NCI-H2081 treated with DMSO at 0.1 percent for 48 hours (cell line): Measurements from ENCODE around the gene PATZ1.
"Not testable (repeated sequence)": the region's sequence is repeated elsewhere in the genome, so short reads cannot be mapped to it uniquely, and the experiment has no call there.

Experiments used
- DNase-seq: peaks from one replicate; lab custom pipeline; 2025; lab: John Stamatoyannopoulos, UW

Gene PATZ1

DNA sequence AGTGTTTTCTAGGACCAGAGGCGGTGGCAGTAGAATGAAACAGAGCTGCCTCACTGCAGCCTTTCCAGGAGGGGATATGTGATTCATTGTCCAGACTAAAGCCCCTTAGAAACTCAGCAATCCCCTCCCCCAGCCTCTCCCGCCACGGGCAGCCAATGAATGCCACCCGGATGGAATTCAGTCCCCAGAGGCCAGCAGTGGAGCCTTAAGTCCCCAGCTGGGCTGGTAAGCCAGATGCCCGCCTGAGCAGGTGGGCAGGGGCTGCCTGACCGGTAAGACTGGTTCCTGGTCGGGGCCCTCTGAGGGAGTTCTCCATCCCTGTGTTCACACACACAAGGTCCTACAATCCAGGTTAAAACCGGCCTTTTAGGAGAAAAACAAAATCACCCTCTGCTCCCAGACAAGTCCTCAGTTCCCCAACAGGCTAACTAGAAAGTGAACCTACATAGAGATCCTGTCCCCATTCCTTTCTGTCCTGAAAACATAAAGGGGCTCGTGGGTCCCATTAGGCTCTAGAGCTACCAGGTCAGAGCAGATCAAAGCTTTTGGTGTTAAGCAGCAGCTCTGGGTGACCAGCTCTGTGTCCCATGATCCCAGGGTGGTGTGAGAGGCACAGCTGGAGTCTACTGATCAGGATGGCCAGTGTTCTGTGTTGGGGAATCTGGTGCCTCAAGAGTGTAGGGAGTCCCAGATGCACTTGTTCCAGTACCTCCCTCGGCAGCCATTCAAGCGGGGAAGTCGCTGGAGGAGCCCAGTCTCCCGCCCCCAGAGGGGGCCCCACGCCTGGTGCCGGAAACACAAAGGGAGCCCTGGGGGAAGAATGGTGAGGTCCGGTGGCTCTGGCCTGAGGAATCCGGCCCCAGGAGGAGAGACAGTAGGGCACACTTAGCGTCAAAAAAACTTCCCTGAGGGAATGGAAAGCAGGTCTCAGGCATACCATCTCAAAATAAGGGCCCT is 2.6 kb downstream of the PATZ1 start:
- DNase-seq, result no peak

DNA sequence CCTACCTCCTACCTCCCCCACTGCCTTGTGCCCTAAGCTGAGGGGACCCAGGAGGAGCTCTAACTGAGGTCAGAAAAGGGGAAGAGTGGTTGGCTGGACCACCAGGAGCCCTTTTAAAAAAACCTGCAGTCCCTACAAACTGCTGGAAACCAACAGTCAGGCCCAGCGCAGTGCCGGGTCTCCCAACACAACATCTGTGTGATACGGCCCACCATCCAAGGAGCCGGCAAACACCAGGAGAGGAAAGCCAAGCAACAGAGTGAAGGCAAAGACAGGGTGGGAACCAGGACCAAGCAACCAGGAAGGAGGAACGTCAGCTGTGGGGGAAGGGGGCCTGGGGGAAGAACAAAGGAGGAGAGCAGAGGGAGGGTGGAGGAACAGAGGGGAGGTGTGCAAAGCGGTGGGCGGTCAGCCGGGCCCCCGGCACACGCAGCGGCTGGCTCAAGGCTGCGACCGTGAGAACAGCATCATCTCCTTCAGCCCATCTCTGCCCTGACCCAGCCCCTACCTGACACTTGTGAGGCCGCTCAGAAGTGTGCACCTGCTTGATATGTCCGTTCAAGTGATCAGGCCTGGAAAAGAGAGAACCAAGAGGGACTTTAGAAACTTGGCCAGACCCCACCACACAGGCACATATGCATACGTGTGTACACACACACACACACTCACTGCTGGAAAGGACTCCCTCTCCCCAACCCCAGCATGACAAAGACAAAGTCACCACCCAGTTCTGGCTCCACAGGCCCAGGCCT is 3.6 kb downstream of the PATZ1 start:
- no peak for DNase-seq

DNA sequence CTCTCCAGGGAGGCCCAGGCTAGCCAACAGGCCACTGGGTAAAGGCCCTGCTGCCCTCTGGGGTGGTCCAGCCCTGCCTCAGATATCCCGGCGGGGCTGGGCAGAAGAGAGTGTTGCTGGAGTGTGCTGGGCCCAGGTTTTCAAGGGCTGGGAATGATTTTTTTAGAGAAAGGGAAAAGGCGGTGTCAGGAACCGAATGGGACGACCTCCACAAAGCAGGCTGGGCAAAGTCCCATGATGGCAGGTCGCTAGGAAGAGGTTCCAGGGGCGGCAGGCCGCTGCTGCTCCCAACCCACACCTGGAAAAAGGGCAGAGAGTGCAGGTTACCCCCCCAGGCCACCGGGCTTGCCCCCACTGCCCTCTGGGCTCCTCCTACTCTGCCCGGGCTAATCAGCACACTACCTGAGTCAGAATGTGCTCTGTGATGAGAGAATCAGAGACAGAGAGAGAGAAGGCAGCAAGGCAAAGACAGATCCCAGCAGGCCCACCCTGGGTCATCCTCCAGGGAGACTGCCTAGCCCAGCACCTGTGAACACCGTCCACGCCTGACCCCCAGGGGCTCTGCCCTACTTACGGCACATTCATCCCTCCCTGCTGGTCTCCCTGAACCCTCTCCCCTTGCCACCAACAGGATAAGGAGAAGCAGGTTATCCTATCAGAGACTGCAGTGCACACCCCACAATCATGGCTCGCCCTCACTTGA is 4.6 kb downstream of the PATZ1 start:
- DNase-seq, result no peak

DNA sequence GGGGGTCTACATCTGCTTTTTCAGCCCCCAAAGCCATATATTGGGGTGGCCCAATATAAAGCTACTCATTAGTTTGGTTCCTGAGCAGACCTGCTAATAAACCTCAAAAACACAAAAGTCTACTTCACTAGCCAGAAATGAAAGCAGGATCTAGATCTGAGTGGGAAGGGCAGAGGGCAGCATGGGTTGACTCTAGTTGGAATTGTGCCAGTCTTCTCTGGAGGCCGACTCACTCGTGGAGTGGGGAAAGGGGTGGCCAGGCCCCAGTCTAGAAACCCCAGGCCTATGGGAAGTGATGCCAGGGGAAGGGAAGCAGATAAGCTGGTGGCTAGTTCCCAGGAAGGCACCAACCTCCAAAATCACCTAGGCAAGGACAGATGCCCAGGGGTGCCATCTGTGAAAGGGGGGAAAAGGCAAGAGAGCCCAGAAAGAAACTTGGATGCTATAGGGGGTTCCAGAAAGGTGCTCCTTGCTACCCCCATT is 5.3 kb downstream of the PATZ1 start:
- DNase-seq, result no peak

DNA sequence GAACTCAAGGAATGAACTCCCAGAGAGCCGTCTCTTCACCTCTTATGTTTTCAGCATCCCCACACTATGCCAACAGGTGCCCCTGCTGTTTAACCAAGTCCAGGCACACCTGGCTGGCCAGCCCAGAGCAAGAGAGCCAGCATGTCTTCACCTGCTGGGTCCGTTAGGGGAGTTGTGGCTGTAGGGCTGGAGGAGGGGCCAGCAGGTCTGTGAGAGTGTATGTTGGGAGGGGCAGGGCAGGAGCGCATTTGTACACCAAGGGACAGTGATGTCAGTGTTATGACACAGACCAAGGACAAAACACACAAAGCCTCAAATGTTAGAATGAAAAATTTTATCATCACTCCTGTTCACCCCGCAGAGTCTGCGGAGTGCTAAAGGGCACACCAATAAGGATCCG is 5.8 kb downstream of the PATZ1 start:
- no peak for DNase-seq

DNA sequence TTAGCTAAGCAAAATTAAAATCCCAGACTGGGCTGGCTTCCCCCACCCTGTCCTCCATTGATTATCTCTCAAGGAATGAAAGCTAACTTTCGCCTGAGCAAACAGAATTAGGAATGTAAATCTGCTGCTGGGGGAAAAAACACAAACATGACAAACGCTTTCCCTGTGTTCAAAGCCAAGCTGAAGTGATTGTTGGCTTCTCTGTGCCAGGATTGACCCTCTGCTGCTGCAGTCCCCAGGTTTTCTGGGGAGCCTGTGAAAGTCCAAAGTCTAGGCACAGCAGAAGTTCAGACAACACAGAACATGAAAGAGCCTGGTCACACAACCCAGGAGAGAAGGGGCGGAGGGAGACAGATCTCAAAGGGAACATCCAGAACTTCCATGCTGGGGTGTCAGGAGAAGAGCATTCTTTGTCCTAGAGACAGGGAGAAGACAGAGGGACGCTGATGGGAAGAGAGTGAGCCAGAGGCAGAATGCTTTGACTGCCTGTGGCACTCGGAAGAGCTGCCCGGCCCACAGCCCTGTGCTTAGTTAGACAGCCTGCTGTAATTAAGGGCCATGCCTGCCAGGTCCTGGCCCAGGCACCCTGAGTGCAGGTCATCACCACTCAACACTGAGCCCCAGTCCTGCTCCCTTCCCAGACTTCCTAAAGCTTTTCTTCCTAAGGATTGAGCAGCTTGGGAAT is 6.9 kb downstream of the PATZ1 start:
- no peak for DNase-seq

DNA sequence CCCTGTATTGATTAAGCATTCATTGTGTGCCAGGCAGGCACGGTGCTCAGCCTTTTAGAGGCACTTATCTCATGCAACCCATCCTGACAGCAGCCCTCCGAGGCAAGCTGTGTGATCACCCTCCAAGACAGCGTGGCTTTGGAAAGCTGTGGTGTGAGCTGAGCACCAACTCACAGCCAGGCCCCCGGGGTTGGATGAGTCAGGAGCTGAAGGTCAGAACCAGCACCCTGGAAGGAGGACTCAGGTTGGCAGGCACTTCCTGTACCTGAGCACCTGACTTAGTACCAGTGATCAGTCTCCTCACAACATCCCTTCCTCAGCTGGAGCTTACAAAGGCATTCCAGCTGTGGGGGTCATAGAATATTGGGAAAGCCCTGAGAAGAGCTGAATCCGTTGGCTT is 9.0 kb downstream of the PATZ1 start:
- DNase-seq, result no peak

DNA sequence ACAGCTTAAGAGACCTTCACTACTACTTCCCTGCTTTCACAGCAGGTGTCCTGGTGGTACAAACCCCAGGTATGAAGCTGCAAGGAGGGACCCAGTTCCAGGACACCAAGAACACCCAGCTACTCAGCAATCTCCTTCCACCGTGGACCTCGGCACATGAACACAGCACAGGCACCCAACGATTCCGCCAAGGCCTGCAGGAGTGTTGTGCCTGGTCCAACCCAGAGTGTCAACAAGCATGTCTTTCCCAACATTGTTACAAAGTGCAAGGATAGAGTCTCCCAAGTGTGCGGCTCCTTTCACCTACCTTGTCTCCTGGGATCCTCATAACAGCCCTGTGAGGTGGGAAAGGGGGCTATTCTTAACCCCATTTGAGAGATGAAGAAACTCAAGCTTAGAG is 11.8 kb downstream of the PATZ1 start:
- DNase-seq, result no peak

DNA sequence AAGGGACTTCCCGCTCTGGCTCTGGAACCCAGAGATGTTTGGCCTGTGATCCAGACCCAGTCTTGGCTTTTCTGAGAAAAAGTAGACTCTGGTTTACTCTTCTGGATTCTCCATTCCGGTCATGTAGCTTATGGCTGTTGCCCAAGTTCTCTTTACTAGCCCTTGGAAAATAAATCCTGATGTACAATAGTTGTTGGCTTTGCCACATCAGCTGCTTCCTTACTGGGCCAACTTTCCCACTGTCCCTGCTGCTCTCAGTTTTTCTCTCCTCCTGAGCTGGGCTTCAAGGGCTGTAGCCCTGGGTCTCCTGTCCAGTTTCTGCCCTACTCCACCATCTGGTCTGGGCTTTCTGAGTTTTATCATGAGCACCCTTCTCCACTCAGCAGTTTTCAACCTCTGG is 12.5 kb downstream of the PATZ1 start:
- no peak for DNase-seq

DNA sequence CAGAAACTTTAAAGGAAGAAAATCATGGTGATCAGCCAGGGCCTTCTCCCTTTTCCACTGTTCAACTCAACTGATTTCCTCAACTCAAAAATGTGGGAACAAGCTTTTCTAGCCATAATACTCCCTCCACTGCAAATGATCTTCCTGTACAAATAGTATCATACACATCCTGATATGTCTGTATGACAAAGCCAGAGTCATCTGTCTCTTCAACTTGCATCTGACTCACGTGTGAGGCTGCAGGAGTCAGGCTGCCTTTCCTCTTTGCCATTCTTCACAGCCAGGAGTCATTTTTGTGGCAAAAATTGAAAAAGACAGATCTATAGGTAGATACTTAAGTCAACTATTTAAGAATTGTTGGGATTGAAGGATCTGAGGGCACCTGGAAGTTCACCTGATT is 13.3 kb downstream of the PATZ1 start:
- no peak for DNase-seq

DNA sequence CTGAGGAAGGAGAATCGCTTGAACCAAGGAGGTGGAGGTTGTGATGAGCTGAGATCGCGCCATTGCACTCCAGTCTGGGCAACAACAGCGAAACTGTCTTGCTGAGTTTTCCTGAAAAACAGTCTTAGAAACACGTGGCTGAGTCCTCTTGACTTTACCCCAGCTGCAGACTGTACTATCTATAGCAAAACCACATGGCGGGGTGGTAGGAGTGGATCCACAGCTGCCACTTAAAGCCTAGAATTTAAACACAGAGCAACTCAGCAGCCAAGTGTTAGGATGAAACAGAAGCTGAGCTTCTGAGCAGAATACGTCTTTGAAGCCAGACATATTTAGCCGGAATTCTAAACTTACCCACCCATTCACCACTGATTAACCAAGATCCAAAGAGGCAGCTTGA is 14.1 kb downstream of the PATZ1 start:
- DNase-seq, result no peak

DNA sequence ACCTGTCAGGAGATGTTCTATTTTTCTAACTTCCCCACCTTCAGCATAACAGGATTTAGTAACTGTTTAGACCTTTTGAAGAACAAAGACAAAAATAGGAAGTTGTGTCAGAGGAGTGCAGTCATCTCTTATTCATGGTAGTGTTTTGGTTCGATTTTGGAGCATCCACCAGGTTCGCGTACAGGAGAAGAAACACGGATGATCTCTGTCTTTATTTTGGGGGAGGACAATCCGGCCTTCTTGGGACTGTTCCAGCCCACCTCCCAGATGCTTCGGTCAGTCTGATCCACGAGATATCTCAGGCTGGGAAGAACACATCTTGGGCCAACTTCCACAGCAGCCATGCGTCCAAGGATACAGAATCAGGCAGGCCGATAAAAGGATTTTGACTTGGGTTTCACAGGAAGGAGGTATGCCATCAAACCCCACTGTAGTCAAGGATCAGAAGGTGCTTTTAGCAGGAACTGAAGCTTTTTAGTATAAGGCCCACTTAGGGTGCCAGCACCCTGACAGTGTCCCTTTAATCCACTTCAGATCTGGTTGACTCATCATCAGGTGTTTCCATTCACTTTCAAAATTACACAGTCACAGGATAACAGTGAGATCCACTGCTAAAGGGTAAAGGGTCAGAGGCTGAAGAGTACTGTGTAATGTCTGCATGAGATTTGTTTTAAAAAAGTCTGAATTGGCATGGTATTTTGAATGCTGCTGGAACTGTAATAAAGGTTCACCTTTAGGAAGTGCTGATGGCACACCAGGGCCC is 16.5 kb downstream of the PATZ1 start:
- no peak for DNase-seq

DNA sequence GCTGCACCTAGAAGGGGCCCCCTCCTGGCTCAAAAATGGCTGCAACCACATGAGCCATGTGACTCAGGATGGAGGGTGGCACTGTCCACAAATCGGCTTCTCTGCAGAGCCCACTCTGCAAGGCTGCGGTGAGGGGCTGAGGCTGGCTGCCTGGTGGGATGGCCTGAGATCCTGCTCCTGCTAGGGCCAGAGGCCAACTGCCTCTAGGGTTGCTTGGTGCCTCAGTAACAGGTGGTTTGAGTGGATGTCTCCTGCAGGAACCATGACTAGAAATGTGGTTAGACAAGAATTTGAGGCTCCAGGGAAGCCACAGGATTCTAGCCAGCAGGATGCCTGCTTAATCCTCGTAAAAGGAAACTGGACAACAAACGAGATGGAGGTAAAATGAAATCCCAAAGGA is 17.1 kb downstream of the PATZ1 start:
- no peak for DNase-seq

DNA sequence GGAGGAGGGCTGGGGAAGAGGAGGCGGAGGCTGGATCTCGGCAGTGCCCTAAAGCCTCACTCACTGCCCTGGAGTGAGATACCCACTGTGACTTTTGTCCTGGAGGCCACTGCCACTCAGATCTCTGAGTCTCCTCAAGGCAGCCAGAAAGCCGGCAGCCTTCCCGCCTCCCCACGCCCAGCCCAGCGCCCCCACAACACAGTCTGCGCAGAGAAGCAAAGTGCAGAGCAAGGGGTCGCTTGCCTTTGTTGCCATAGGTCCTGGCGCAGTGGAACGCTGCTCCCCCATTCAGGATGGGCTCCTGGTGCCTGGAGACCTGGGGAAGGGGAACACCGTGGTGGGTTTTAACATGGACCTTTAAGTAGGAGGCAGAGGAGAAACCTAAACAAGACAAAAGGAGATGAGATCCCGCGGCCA is 17.6 kb downstream of the PATZ1 start:
- no peak for DNase-seq

DNA sequence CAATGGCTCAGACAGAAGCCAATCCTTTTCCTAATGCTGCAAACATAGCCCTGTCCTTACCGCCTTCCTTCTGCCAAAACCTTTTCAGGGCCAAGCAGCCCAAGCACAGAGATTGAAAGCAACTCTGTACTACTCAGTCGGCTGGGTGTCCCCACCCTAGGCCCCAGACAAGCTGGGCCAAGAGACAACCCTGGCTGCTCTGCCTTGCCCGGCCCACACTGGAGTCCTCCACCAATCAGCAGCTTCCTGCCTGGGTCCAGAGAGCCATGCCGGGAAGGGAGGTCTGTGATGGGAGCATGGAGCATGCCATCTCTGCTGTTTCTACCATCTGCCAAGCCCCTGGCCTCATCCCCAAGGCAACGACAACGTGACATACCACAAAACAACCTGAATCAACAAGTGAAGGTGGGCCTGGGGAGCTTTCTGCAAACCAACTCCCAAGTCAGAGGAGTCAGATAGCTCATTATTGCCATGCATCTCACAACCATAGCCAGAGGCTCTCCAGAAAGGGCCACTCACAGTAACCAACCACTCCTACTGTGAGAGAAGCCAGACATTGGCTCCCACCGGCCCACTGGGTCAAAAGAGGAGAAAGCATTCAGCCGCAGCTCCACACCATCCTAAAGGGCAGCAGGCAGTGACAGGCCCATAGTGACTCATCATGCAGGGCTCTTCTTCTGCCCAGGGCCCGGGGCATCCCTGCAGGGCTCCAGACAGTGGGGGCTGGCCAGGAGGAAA is 18.2 kb downstream of the PATZ1 start:
- DNase-seq, result no peak

DNA sequence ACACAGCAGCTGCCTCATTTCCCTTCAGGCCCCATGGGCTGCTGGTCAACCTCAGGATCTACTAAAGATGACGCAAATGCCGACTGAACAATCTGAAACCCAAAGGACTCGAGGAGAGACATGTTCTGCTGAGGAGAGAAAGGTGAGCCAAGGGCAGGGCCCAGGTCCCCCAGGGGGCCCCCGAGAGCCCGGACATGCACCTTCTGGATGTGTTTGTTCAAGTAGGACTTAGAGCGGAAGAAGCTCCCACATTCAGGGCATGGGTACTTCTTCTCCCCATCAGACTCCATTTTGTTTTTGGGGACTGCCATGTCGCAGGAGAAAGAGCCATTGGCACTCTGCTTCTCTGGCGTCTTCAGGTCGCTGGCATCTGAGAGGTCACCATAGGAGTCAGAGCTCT is 19.3 kb downstream of the PATZ1 start:
- no peak for DNase-seq

DNA sequence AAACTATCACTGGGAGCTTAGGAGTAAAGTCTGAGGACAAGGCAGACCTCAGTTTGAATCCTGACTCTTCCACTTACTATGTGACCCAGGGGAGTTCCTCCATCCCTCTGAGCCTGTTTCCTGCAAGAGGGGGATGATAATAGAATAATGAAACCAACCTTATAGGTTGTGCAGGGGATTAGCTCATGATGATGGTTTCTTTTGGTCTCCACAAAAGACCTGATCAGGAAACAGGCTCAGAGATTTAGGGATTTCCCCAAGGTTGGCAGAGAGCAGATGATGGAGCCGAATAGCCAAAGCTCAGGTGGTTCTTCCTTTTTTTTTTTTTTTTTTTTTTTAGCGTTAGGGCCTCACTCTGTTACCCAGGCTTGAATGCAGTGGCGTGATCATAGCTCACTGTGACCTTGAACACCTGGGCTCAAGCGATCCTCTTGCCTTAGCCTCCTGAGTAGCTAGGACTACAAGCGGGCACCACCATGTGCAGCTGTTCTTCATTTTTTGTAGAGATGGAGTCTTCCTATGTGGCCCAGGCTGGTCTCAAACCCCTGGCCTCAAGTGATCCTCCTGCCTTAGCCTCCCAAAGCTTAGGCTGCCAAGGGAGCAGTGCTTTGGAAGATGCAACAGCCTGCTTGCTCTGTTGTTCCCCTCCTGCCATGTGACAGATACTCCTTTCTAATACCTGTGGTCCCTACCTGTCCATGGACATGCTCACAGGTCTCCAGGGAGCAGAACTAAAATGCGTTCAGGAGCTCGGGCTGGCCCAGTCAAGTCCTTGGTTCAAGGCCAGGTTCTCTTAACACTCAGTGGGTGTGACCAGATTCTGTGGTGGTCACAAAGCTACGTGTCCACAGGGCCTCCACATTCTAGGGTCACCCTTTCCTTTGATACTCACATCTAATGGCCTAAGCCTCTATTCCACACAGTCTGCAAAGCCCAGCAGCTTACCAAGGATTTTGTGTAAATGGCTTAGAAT is 22.3 kb downstream of the PATZ1 start:
- DNase-seq, result no peak

DNA sequence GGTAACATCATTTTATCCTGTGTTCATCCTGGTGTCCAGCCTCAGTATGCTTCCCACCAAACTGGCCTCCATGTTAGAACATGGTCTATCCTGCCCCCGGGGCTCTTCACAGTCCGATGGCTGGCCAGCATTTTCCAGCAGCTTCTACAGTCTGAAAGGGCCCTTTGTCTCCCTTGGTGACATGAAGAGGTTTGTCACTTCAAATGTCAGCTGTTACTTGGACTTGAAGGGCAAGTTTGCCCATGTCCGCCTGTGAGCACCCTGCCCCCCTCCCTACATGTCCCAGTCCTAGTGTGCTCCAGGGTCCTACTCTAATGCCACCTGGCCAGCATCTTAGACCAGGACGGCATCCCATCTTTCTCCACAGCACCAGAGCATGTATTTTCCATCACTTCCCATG is 24.7 kb downstream of the PATZ1 start:
- DNase-seq, result no peak

DNA sequence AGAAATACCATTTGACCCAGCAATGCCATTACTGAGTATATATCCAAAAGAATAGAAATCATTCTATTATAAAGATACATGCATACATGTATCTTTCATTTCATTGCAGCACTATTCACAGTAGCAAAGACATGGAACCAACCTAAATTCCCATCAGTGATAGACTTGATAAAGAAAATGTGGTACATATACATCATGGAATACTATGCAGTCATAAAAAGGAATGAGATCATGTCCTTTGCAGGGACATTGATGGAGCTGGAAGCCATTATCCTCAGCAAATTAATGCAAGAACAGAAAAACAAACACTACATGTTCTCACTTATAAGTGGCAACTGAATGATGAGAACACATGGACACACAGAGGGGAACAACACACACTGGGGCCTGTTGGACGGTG is 31.9 kb downstream of the PATZ1 start:
- not testable (repeated sequence) for DNase-seq
